NB4 (cell line): ENCODE results near the gene FUBP3.

Experiments used
- CTCF ChIP-seq: IDR thresholded peaks from one replicate; pipeline ENCODE4 v1.5.1; 2012; ENCODE audit warnings: low read depth, low read length
- MAX ChIP-seq: IDR thresholded peaks from 2 replicates; pipeline ENCODE4 v1.6.1; 2011; ENCODE audit warnings: low read depth, low read length
- MYC ChIP-seq: IDR thresholded peaks from 2 replicates; pipeline ENCODE4 v1.6.1; 2011; ENCODE audit warnings: low read depth, low read length
- POLR2A ChIP-seq: IDR thresholded peaks from 2 replicates; pipeline ENCODE4 v1.6.1; 2011; ENCODE audit warnings: mild to moderate bottlenecking; ENCODE audit not compliant: insufficient read length; ENCODE audit errors: extremely low read depth

GRCh38 chr9:130662099-130662969, 83.0 kb downstream of the FUBP3 start:
- TF ChIP-seq MYC (no peak), CTCF (peak; percentile 35), MAX (no peak), POLR2A (no peak)
